D721Med (cell line): ENCODE data around the gene OBSL1.

ENCODE experiments used
- DNase-seq: peaks from one replicate; pipeline ENCODE4 v3.0.0; 2011; ENCODE audit warnings: low spot score; ENCODE audit not compliant: insufficient read length
- FAIRE-seq: peaks from 2 replicates; lab custom pipeline; 2011; peaks lifted over from hg19 to GRCh38; lab: Jason Lieb, UNC
- CTCF ChIP-seq: IDR thresholded peaks from 2 replicates; pipeline ENCODE4 v1.5.1; 2012; ENCODE audit warnings: mild to moderate bottlenecking, control low read depth; ENCODE audit not compliant: insufficient read depth; ENCODE audit errors: missing control alignments

The OBSL1 gene

GRCh38 chr2:219516888-219517287, 54.5 kb downstream of the OBSL1 start:
- no peak for FAIRE-seq
- no peak for DNase-seq
- no peak for TF ChIP-seq CTCF

- no peak for FAIRE-seq
- no peak for DNase-seq
- no peak for TF ChIP-seq CTCF
These were observed 55.3 kb downstream of the OBSL1 start for GRCh38 chr2:219515874-219516629.

GRCh38 chr2:219514836-219515235, 56.5 kb downstream of the OBSL1 start:
- DNase-seq (no peak), FAIRE-seq (no peak)
- no peak for TF ChIP-seq CTCF

GRCh38 chr2:219514196-219514761, 57.1 kb downstream of the OBSL1 start, which contains the start of gene ASIC4:
Gene ASIC4 (plus strand): TSS chr2:219514482. CDS start chr2:219514725, 243 bp downstream.
- no peak for TF ChIP-seq CTCF
- no peak for DNase-seq
- FAIRE-seq: no peak

- no peak for TF ChIP-seq CTCF
- no peak for FAIRE-seq
- no peak for DNase-seq
These were observed 57.6 kb downstream of the OBSL1 start for GRCh38 chr2:219513787-219514186.

- FAIRE-seq (no peak), DNase-seq (peak; percentile 60)
- TF ChIP-seq CTCF: no peak
These were observed 58.7 kb downstream of the OBSL1 start for GRCh38 chr2:219512524-219513216.
